ENCODE data around the gene ABCB8.

GRCh38 chr7:151011097-151011409, 17.2 kb upstream of the ABCB8 start:
- TF ChIP-seq BHLHE40 (IDR thresholded peaks at IDR 0.05; ENCODE audit: borderline replicate concordance) (no peak), CTBP1 (IDR thresholded peaks at IDR 0.05; ENCODE audit: borderline replicate concordance) (no peak), L3MBTL2 (conservative IDR thresholded peaks at IDR 0.05) (no peak)
